Sigmoid colon (tissue), 7 donors: Measurements from ENCODE around the gene CRKL. TPM values are rescaled to one million over a fixed set of nuclear protein-coding genes. Genes with fewer than 3 reads are reported as not detected.

Experiments
- DNase-seq: peaks from one replicate; pipeline ENCODE4 v3.0.0-alpha.2; 2019
- H3K27ac ChIP-seq, 4 donors: fragments of 200-600 bp; sonication (generic); one replicate each; pipeline ENCODE4 v1.5.1; 2016 to 2019; ENCODE audit warnings: mild to moderate bottlenecking in 1 of 4
- H3K27me3 ChIP-seq, 3 donors: fragments of 200-600 bp; sonication (generic); one replicate each; pipeline ENCODE4 v1.5.1; 2019; ENCODE audit warnings: mild to moderate bottlenecking in 1 of 3
- H3K36me3 ChIP-seq, 4 donors: fragments of 200-600 bp; sonication (generic); one replicate each; pipeline ENCODE4 v1.5.1; 2016 to 2019
- H3K4me1 ChIP-seq, 4 donors: fragments of 200-600 bp; sonication (generic); one replicate each; pipeline ENCODE4 v1.5.1; 2017 to 2019
- H3K4me3 ChIP-seq, 4 donors: fragments of 200-600 bp; sonication (generic); one replicate each; pipeline ENCODE4 v1.5.1; 2017 to 2019; ENCODE audit warnings: mild to moderate bottlenecking in 2 of 4, moderate library complexity in 1 of 4
- H3K9me3 ChIP-seq, 4 donors: fragments of 200-600 bp in 3 of 4; sonication (generic) in 3 of 4; one replicate each; pipeline versions ENCODE4 v1.5.1 to v1.6.1; 2013 to 2019
- CTCF ChIP-seq, 4 experiments: fragments of 450-650 bp in 3 of 4; fragments of 200-600 bp in 1 of 4; IDR thresholded peaks; one replicate each; pipeline ENCODE4 v1.5.1; 2016 to 2019; ENCODE audit warnings: antibody characterized with exemption in 4 of 4, mild to moderate bottlenecking in 3 of 4, moderate library complexity in 2 of 4
- EP300 ChIP-seq, 4 donors: sonication (generic); formaldehyde crosslinking; IDR thresholded peaks; one replicate each; pipeline ENCODE4 v1.6.1; 2017; ENCODE audit warnings: antibody characterized with exemption in 4 of 4
- POLR2A ChIP-seq, 2 donors: fragments of 450-650 bp; IDR thresholded peaks; one replicate each; pipeline ENCODE4 v1.6.1; 2016; ENCODE audit warnings: antibody characterized with exemption in 2 of 2, mild to moderate bottlenecking in 2 of 2, moderate library complexity in 2 of 2
- POLR2AphosphoS5 ChIP-seq, 4 donors: sonication (generic); formaldehyde crosslinking; IDR thresholded peaks; one replicate each; pipeline ENCODE4 v1.6.1; 2017; ENCODE audit warnings: antibody characterized with exemption in 4 of 4
- WGBS, 2 donors: extraction: QIAGEN DNeasy Blood & Tissue Kit; methylation state at CpG; one replicate each; pipeline ENCODE4 v1.1.7; 2013; 5-methylcytosine and 5-hydroxymethylcytosine counted together
- intact Hi-C: fragments of 100-400 bp; cut with DNase I; formaldehyde crosslinking; loops from one replicate; pipeline ENCODE4 v1.15.1; 2023
- polyA plus RNA-seq, 3 donors: library from polyadenylated mRNA; stranded (reverse); fragments of 200-250 nt; gene quantifications; one replicate each; pipeline ENCODE4 v1.2.3, GENCODE V29; 2013
- total RNA-seq, 4 donors: library from RNA; depleted of rRNA; stranded (reverse); fragments of >200 nt; gene quantifications; one replicate each; pipeline ENCODE4 v1.1.0, GENCODE V29; 2016
- donor health status: healthy with polysubstance abuse.
- donor health status: Bipolar disorder and iron deficiency.
- donor health status: healthy.

The CRKL gene
- total and polyA plus RNA-seq, 7 donors: 16.8 to 37.1 (median 35.6) TPM

GRCh38 chr22:20873214-20873613 is 44.0 kb upstream of the CRKL start:
- WGBS, 2 donors: 57 to 81% methylated on average over 3 of the region's 3 CpGs
- H3K9me3 ChIP-seq: no peaks in the 10 kb centered on the region
- H3K4me1 ChIP-seq: peaks cover 0 to under 1% (median 0%) of the 10 kb centered on the region in 4 donors
- no peak overlapping the region for H3K27ac ChIP-seq
- DNase-seq: no peak
- intact Hi-C loops: no loop called here
- H3K36me3 ChIP-seq: peaks cover 0 to 77% (median 10%) of the 10 kb centered on the region in 4 donors
- no peaks in the 10 kb centered on the region for H3K27me3 ChIP-seq
- no peak overlapping the region for H3K4me3 ChIP-seq
- TF ChIP-seq EP300 (IDR thresholded peaks at IDR 0.05) (no peak), CTCF (IDR thresholded peaks at IDR 0.05) (no peak), POLR2AphosphoS5 (IDR thresholded peaks at IDR 0.05) (no peak), POLR2A (IDR thresholded peaks at IDR 0.05) (no peak)

- Histone ChIP-seq H3K4me1 (no peaks in the 10 kb centered on the region), H3K9me3 (no peaks in the 10 kb centered on the region), H3K27me3 (no peaks in the 10 kb centered on the region), H3K4me3 (no peak overlapping the region), H3K36me3 (peaks cover 0 to 64% (median 9%) of the 10 kb centered on the region in 4 donors), H3K27ac (no peak overlapping the region)
- no peak for TF ChIP-seq EP300 (IDR thresholded peaks at IDR 0.05)
- no peak for TF ChIP-seq POLR2AphosphoS5 (IDR thresholded peaks at IDR 0.05)
- TF ChIP-seq CTCF (IDR thresholded peaks at IDR 0.05): no peak
- no peak for TF ChIP-seq POLR2A (IDR thresholded peaks at IDR 0.05)
- intact Hi-C loops: no loop called here
- no peak for DNase-seq
- 72 to 92% methylated on average over 1 of the region's 1 CpG for WGBS, 2 donors
Measured at GRCh38 chr22:20875296-20875695, 41.9 kb upstream of the CRKL start.

GRCh38 chr22:20877715-20878114 is 39.5 kb upstream of the CRKL start:
- H3K9me3 ChIP-seq: no peaks in the 10 kb centered on the region
- no peak for DNase-seq
- no peaks in the 10 kb centered on the region for H3K4me1 ChIP-seq
- intact Hi-C loops: no loop called here
- H3K27ac ChIP-seq: no peak overlapping the region
- H3K27me3 ChIP-seq: no peaks in the 10 kb centered on the region
- H3K4me3 ChIP-seq: no peak overlapping the region
- TF ChIP-seq POLR2A (IDR thresholded peaks at IDR 0.05) (no peak), CTCF (IDR thresholded peaks at IDR 0.05) (no peak), POLR2AphosphoS5 (IDR thresholded peaks at IDR 0.05) (no peak), EP300 (IDR thresholded peaks at IDR 0.05) (no peak)
- WGBS, 2 donors: 94 to 98% methylated on average over 3 of the region's 3 CpGs
- H3K36me3 ChIP-seq: peaks cover 0 to 65% (median 23%) of the 10 kb centered on the region in 4 donors

- Histone ChIP-seq H3K27me3 (no peaks in the 10 kb centered on the region), H3K4me1 (peaks cover 0 to 7% (median 4%) of the 10 kb centered on the region in 4 donors), H3K4me3 (no peak overlapping the region), H3K9me3 (no peaks in the 10 kb centered on the region), H3K27ac (no peak overlapping the region), H3K36me3 (peaks cover 9 to 67% (median 29%) of the 10 kb centered on the region in 4 donors)
- intact Hi-C loops: loop anchor here (10.0 kb wide), 1 partner anchor 124 kb away; the partner anchor contains the start of gene THAP7
- WGBS, 2 donors: 67 to 87% methylated on average over 5 of the region's 5 CpGs
- DNase-seq: no peak
- TF ChIP-seq POLR2A (IDR thresholded peaks at IDR 0.05) (no peak), POLR2AphosphoS5 (IDR thresholded peaks at IDR 0.05) (no peak), CTCF (IDR thresholded peaks at IDR 0.05) (no peak), EP300 (IDR thresholded peaks at IDR 0.05) (no peak)
Measured at GRCh38 chr22:20881231-20881630, 36.0 kb upstream of the CRKL start.
